Measurements from ENCODE around the gene DIPK1B. TPM values are rescaled to one million over a fixed set of nuclear protein-coding genes. Genes with fewer than 3 reads are reported as not detected.

Gene DIPK1B
- total and polyA plus RNA-seq, 10 of the 15 experiments (the other 5 are each of a cell fraction or from before 2014, with no cell fraction given): 0.08 to 0.28 (median 0.13) TPM; not detected in 3

DNA sequence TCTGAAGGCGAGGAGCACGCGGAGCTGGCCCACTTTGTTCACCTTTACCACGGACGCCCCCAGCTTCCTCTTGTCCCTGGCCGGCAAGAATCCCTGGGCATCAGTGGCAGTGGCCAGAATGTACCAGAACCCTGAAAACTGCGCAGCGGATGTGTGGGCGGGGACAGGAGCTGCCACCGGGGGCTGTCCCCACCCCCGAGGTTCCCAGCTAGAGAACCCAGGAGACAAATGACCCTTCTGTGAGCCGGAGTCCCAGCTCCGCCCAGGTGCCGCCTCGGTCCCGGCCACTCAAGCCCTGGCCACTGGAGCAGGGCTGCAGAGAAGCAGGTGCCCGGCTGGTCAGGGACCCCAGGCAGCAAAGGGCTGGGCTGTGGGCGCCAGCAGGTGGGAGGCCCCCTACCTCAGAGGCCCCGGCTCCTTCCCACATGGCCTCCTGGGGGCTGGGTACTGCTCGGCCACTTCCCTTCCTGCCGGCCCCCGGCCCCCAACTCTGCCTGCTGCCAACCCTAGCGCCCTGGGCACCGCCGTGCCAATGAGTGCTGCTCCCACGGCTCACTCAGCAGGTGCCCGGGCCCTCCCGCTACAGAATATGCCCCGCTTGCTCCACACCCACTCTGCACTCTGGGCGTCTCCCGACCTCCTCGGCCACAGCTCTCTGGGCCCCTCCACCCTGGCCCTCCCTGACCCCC lies 29.7 kb downstream of the DIPK1B start (continued):
- TF ChIP-seq BCL11A (IDR thresholded peaks at IDR 0.05; ENCODE audit: low read depth, low read length) (no peak), NFYB (IDR thresholded peaks at IDR 0.05; ENCODE audit: insufficient read depth, low read depth, low read length) (no peak), TCF12 (IDR thresholded peaks at IDR 0.05; ENCODE audit: low read depth, low read length) (0 out of 2 replicates have a peak, but pooled peaks have one; percentile 7), GATAD2B (conservative IDR thresholded peaks at IDR 0.05; ENCODE audit: low read depth) (peak; percentile 55; the same call in 1 of the 2 replicates), SRF (IDR thresholded peaks at IDR 0.05; ENCODE audit: low read depth in 2 of 2, low read length in 2 of 2) (no peak)

DNA sequence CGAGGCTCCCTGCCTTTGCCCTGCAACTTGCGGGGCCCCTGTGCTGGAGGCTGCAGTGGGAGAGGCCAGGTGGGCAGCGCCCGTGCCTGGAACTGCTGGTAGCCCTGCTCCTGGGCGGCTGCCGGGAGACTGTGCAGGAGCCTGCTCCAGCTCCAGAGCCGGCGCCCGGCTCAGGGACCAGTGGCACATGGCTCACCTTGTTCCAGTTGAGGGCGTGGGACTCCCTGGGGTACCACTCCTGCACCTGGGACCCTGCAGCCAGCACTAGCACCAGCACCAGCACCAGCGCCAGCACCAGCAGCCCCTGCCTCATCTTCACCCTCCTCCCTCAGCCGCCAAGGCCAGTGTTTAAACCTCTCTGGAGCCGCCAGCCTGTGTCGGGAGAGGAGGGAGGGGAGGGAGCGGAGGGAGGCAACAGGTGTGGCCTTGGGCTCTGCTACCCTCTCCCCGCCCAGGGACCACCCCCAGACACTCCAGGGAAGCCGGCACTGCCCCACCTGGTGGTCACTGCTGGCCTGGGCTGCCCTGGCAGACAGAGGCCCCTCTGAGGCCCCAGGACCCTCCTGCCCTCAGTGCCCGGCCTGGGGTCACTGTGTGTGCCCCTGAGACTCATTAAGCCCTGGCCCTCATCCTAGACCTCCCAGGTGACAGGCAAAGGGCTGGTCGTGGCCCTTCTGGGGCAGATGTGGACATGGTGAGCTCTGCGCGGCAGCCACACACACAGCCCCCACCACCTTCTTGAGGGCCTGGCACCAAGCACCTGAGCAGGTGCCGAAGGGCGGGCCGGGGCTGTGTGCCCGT lies 30.4 kb downstream of the DIPK1B start, which contains the start of gene LCN10:
Gene LCN10 (minus strand): TSS at position 350 of the 801 bp plus-strand sequence. CDS start 37 bp downstream, at position 313.
- H3K36me3 ChIP-seq (ENCODE audit: control insufficient read depth in 2 of 2, insufficient read depth in 2 of 2, low read length in 1 of 2): no peaks in the 10 kb centered on the region
- H3K27ac ChIP-seq (ENCODE audit: control insufficient read depth, insufficient read depth): no peak within 1 kb of the TSS
- ChIA-PET POLR2A (interaction anchor here (0.6 to 2.3 kb wide), 2 partner anchors 14 to 68 kb away, joined by 3 to 15 read pairs; no protein-coding TSS in a partner anchor), RAD21 (ENCODE audit: unreplicated experiment) (interaction anchor here (0.5 to 1.2 kb wide), 3 partner anchors 13 to 28 kb away, joined by 3 to 4 read pairs (median 3); no protein-coding TSS in a partner anchor), CTCF (interaction anchor here (0.6 to 1.8 kb wide), 4 partner anchors 13 to 325 kb away, joined by 3 to 7 read pairs (median 4); partner anchors contain the start of gene LCN8), SMC1A (ENCODE audit: uncharacterized antibody, unreplicated experiment) (interaction anchor here (1.0 to 2.2 kb wide), 2 partner anchors 16 to 42 kb away, joined by 3 to 7 read pairs; no protein-coding TSS in a partner anchor)
- intact Hi-C loops (cut with micrococcal nuclease; ENCODE audit: unreplicated experiment): no loop called here
- no peak for DNase-seq (ENCODE audit: low read depth, low spot score)
- peak within 1 kb of the TSS; percentile 79 for H3K4me2 ChIP-seq (ENCODE audit: control insufficient read depth, insufficient read depth)
- no peaks in the 10 kb centered on the region for H4K20me1 ChIP-seq (ENCODE audit: control insufficient read depth, insufficient read depth)
- no peaks in the 10 kb centered on the region for H3K9me3 ChIP-seq (replicated peaks; ENCODE audit: control insufficient read depth, insufficient read depth, low read length)
- FAIRE-seq: no peak
- peaks cover 0 to 8% of the 10 kb centered on the region in 2 experiments; a peak in 3 of 4 replicates for H3K27me3 ChIP-seq (replicated peaks in 1 of 2; ENCODE audit: control insufficient read depth in 2 of 2, insufficient read depth in 2 of 2, low read length in 1 of 2)
- H3K4me1 ChIP-seq (ENCODE audit: control insufficient read depth, insufficient read depth, low read length): peaks cover 15% of the 10 kb centered on the region
- ATAC-seq: peak; percentile 51
- no peak within 1 kb of the TSS for H3K9ac ChIP-seq (ENCODE audit: control insufficient read depth, insufficient read depth, low read length)
- H3K79me2 ChIP-seq (ENCODE audit: control insufficient read depth, insufficient read depth, low read length): no peaks in the 10 kb centered on the region
- TF ChIP-seq CTCF (IDR thresholded peaks at IDR 0.05 in 2 of 3, conservative IDR thresholded peaks at IDR 0.05 in 1 of 3; ENCODE audit: control insufficient read depth in 2 of 3, extremely low read depth in 1 of 3, insufficient read depth in 1 of 3, low read depth in 3 of 3, low read length in 3 of 3) (peak in 1 of 3 experiments; percentile 21; a peak in 1 of 6 replicates), GABPA (IDR thresholded peaks at IDR 0.05; ENCODE audit: low read depth) (no peak), BHLHE40 (IDR thresholded peaks at IDR 0.05; ENCODE audit: borderline replicate concordance in 1 of 2, low read depth in 2 of 2, low read length in 1 of 2) (0 out of 4 replicates have a peak, but pooled peaks of 1 of the 2 experiments have one; percentile 7)
- TF ChIP-seq, protein P1, sequence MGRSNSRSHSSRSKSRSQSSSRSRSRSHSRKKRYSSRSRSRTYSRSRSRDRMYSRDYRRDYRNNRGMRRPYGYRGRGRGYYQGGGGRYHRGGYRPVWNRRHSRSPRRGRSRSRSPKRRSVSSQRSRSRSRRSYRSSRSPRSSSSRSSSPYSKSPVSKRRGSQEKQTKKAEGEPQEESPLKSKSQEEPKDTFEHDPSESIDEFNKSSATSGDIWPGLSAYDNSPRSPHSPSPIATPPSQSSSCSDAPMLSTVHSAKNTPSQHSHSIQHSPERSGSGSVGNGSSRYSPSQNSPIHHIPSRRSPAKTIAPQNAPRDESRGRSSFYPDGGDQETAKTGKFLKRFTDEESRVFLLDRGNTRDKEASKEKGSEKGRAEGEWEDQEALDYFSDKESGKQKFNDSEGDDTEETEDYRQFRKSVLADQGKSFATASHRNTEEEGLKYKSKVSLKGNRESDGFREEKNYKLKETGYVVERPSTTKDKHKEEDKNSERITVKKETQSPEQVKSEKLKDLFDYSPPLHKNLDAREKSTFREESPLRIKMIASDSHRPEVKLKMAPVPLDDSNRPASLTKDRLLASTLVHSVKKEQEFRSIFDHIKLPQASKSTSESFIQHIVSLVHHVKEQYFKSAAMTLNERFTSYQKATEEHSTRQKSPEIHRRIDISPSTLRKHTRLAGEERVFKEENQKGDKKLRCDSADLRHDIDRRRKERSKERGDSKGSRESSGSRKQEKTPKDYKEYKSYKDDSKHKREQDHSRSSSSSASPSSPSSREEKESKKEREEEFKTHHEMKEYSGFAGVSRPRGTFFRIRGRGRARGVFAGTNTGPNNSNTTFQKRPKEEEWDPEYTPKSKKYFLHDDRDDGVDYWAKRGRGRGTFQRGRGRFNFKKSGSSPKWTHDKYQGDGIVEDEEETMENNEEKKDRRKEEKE (IDR thresholded peaks at IDR 0.05): no peak
- peak within 1 kb of the TSS; percentile 33; the same call in 1 of the 2 replicates for H3K4me3 ChIP-seq
- BruUV-seq (replicated peaks): no TSS peak
- in situ Hi-C loops (cut with MboI): no loop called here
- WGBS (ENCODE audit: insufficient coverage, insufficient replicate concordance, low lambda C conversion rate, missing lambda C conversion rate): 10% methylated on average over 23 of the region's 25 CpGs
- peak within 1 kb of the TSS; percentile 44; the same call in 1 of the 2 replicates for H2AFZ ChIP-seq (ENCODE audit: control insufficient read depth, low read depth, low read length)

Data from GM12878 (cell line).